ENCODE results near the gene PCSK7.
"Not testable (repeated sequence)": the region's sequence is repeated elsewhere in the genome, so short reads cannot be mapped to it uniquely, and the experiment has no call there.

PCSK7 gene

GRCh38 chr11:117183724-117184349, 48.0 kb downstream of the PCSK7 start:
- no peak for DNase-seq (ENCODE audit: low read depth in 2 of 2)

- not testable (repeated sequence) for DNase-seq (ENCODE audit: low read depth in 2 of 2)
Measured at GRCh38 chr11:117183178-117183577, 48.7 kb downstream of the PCSK7 start.

- DNase-seq (ENCODE audit: low read depth in 2 of 2): no peak
Measured at GRCh38 chr11:117182551-117182935, 49.3 kb downstream of the PCSK7 start.

DNA sequence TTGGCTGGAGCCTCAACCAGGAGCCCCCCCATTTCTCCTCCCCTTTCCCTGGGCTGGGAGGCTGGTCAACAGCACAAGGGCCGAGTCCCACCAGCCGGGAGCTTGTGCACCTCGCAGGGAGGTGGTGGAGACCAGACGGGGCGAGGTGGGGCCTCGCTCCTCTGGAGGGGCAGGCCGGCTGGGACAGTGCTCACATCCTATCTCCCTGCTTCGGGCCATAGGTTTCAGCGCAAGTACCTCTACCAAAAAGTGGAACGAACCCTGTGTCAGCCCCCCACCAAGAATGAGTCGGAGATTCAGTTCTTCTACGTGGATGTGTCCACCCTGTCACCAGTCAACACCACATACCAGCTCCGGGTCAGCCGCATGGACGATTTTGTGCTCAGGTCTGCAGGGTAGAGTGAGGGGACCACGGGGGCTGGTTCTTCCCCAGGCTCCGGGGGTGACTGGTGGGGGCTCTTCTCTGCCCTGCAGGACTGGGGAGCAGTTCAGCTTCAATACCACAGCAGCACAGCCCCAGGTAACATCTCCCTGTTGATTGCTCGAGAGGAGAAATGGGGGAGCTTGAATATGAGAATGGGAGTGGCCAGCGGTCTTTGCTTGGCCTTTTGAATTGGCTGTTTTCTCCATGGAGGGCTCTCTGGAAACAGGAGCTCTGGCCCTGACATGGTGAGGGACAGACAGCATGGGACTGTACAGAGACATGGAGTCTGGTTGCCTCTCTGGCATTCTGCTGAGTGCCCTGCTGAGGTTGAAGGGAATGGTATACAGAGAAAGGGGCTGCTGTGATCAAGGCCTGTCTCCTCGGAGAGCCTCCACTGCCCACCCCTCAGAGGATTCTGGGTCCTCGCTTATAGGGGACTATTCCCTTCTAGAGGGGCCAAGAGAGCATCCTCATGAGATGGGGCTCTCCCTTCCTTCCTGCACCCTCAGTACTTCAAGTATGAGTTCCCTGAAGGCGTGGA, 50.0 kb downstream of the PCSK7 start:
- no peak for DNase-seq (ENCODE audit: low read depth in 2 of 2)

DNA sequence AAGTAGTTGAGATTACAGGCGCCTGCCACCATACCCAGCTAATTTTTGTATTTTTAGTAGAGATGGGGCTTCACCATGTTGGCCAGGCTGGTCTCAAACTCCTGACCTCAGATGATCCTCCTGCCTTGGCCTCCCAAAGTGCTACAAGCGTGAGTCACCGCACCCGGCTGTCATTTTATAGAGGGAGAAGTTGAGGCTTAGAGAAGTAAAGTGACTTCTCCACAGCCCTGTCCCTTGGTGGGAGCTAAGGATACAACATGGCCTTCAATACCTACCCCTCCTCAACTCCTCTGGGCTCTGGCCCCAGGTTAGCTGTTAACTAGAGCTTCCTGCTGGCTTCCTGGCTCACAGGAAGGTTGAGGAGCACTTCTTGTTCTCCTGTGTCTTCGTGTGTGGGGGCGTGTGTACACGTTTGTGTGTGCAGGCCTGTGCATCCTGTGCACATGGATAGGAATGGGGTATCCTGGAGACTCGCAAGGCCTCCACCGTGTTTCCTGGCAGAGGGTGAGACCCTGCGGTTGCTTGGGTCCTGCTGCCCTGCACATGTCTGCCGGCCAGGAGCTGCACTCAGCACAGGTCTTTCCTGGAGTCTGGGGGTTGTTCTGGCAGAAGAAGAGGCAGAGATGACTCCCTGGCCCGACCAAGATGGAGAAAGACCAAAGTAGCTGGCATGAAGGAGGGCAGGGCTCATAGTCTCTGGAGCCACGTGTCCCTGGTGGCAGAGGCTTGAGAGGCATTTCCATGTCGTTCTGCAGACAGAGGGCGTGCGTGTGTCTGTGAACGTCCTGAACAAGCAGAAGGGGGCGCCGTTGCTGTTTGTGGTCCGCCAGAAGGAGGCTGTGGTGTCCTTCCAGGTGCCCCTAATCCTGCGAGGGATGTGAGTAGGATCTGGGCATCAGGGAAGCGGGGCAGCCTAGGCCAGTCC, 51.0 kb downstream of the PCSK7 start:
- DNase-seq (ENCODE audit: low read depth in 2 of 2): peak; percentile 36 to 45

DNA sequence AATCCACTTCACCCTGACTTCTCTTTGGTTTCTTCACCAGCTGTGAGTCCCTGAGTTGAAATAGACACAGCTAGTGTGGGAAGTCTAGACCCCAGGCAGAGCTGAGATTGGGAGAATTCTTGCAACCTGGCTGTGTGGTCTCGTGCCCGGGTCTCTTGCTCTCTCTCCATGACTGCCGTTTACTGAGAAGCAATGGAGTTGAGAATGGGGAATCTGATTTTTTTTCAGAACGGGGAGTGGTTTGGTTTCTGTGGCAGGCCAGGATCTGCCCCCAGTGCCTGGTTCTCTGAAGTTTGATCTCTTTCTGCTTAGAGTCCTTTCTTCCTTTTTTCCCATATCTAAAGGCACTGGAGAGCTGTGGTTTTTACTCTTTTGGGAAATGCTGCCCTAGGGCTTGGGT, 51.9 kb downstream of the PCSK7 start:
- DNase-seq (ENCODE audit: low read depth in 2 of 2): no peak

- DNase-seq (ENCODE audit: low read depth in 2 of 2): peak in 1 of 2 donors; percentile 11
Measured at GRCh38 chr11:117179048-117179999, 52.5 kb downstream of the PCSK7 start.

- DNase-seq (ENCODE audit: low read depth in 2 of 2): peak; percentile 85 to 88
Measured at GRCh38 chr11:117178210-117179034, 53.5 kb downstream of the PCSK7 start, which contains the start of gene SIDT2. Gene SIDT2 (plus strand): TSS chr11:117178743. CDS start chr11:117179264, 521 bp downstream.

- no peak for DNase-seq (ENCODE audit: low read depth in 2 of 2)
Measured at GRCh38 chr11:117177534-117178209, 54.2 kb downstream of the PCSK7 start.

DNA sequence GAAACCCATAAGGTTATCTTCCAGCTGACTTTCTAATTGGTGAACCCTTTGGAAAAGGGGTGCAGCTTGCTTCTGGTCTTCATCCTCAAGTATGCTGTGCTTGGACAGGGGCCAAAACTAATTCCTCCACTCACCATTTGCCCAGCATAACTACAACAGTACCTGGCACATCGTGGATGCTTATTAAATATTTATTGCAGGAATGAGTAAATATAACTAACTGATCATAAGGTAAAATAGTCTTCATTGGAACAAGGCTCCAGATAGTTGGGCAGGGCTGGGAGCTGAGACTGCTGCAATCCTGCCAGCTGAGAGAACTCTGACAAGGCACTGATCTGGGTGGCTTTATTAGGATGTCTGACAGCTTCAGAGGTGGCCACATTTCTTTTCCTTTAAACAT, 55.7 kb downstream of the PCSK7 start:
- DNase-seq (ENCODE audit: low read depth in 2 of 2): no peak

GRCh38 chr11:117175781-117176180, 56.1 kb downstream of the PCSK7 start:
- DNase-seq (ENCODE audit: low read depth in 2 of 2): no peak

GRCh38 chr11:117175104-117175503, 56.8 kb downstream of the PCSK7 start:
- DNase-seq (ENCODE audit: low read depth in 2 of 2): no peak

GRCh38 chr11:117172724-117173421, 59.0 kb downstream of the PCSK7 start:
- no peak for DNase-seq (ENCODE audit: low read depth in 2 of 2)

GRCh38 chr11:117171404-117172061, 60.3 kb downstream of the PCSK7 start:
- no peak for DNase-seq (ENCODE audit: low read depth in 2 of 2)

- DNase-seq (ENCODE audit: low read depth in 2 of 2): no peak
Measured at GRCh38 chr11:117171007-117171403, 60.9 kb downstream of the PCSK7 start.

DNA sequence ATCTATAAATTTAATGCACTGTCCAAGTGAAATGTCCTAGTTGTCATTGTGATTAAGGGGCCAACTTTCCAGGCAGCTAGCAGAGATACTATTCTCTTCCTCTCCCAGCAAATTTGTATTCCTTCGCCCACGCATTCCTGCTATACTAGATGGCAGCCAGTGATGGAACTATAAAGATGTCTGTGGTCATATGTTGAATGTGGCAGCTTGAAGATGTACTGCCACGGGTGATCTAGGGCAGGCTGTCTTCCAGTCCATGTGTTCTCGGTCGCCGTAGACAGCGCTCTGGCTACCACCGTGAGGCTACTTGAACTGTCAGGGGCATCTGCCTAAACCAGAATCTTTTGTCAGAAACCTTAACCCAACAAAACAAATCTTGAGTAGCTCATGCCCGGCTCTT, 61.7 kb downstream of the PCSK7 start:
- no peak for DNase-seq (ENCODE audit: low read depth in 2 of 2)

DNA sequence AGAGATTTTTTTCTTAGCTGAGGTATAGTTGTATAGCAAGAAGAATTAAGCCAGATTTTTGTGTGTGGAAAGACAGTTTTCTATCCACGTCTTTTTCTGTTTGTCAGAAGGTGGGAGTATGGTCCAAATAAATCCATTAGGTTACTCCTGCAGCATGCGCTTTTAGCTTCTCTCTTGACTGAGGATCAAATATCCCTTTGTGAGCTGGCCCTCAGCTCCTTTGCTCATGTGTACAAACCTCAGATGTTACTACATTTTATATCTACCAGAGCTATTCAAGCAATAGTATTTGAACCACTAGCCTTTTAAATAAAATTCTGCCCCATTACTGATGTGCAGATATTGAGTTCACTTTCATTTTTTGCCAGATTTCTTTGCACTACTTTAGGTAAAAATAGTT, 62.1 kb downstream of the PCSK7 start:
- no peak for DNase-seq (ENCODE audit: low read depth in 2 of 2)

DNA sequence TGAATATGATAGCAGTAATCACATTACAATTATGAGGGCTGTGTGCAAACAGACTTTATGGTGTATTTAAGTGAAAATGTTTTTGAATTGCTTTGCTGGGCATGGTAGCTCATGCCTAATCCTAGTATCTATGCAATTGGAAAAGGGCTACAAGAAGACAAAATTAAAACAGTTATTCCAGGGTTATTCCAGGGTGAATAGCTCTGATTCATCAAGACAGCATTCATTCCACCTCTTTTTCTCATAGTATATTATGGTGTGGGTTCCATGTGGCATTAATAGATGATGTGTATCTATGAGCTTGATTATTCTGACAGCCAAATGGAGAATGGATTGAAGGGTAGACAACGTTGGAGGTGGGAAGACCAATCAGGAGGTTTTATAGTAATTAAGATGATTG, 65.4 kb downstream of the PCSK7 start:
- no peak for DNase-seq (ENCODE audit: low read depth in 2 of 2)

Data from stimulated activated CD8-positive, alpha-beta memory T cell treated with anti-CD3 and anti-CD28 coated beads, Interleukin-15, amount 100 ng/mL, for 48 hours (primary cell).